Measurements from ENCODE around the gene CYP46A1. TPM values are rescaled to one million over a fixed set of nuclear protein-coding genes. Genes with fewer than 3 reads are reported as not detected.

Gene CYP46A1
- total RNA-seq, 2 experiments from 2014 or later: 0.11 to 0.22 TPM

GRCh38 chr14:99756796-99757195 is 72.7 kb downstream of the CYP46A1 start:
- Histone ChIP-seq H3K9me3 (ENCODE audit: control insufficient read depth in 1 of 2, insufficient read depth in 1 of 2, low read length in 2 of 2) (peaks cover 0 to 8% of the 10 kb centered on the region in 2 experiments), H3K27me3 (ENCODE audit: control insufficient read depth in 1 of 2, insufficient read depth in 2 of 2, low read length in 2 of 2) (peaks cover 32 to 42% of the 10 kb centered on the region in 2 experiments), H3K4me1 (ENCODE audit: insufficient read depth, low read length) (peaks cover 9% of the 10 kb centered on the region), H3K27ac (ENCODE audit: low read depth in 1 of 2, low read length in 2 of 2) (no peak overlapping the region), H3K4me3 (ENCODE audit: low read length) (no peak overlapping the region), H3K36me3 (ENCODE audit: insufficient read depth, low read length) (no peaks in the 10 kb centered on the region)
- H3K9me3 Mint-ChIP-seq: no peaks in the 10 kb centered on the region
- POLR2A ChIA-PET: no interaction called here
- no peaks in the 10 kb centered on the region for H3K36me3 Mint-ChIP-seq (ENCODE audit: low read depth)
- intact Hi-C loops (cut with DNase I, micrococcal nuclease): no loop called here
- no peak for DNase-seq
- peaks cover 11% of the 10 kb centered on the region for H3K4me1 Mint-ChIP-seq (ENCODE audit: low read depth)
- ATAC-seq (ENCODE audit: poor library complexity): no peak
- CTCF ChIA-PET: no interaction called here
- TF ChIP-seq CTCF (IDR thresholded peaks at IDR 0.05): no peak
- H3K27me3 Mint-ChIP-seq: peaks cover 44% of the 10 kb centered on the region
- H3K27ac Mint-ChIP-seq: no peak overlapping the region
- no peak overlapping the region for H3K4me3 Mint-ChIP-seq

- TF ChIP-seq CTCF (IDR thresholded peaks at IDR 0.05): no peak
- no peak overlapping the region for H3K4me3 Mint-ChIP-seq
- intact Hi-C loops (cut with DNase I, micrococcal nuclease): no loop called here
- peaks cover 37% of the 10 kb centered on the region for H3K27me3 Mint-ChIP-seq
- H3K27ac ChIP-seq (ENCODE audit: low read depth in 1 of 2, low read length in 2 of 2): no peak overlapping the region
- peaks cover 25 to 35% of the 10 kb centered on the region in 2 experiments for H3K27me3 ChIP-seq (ENCODE audit: control insufficient read depth in 1 of 2, insufficient read depth in 2 of 2, low read length in 2 of 2)
- H3K36me3 Mint-ChIP-seq (ENCODE audit: low read depth): no peaks in the 10 kb centered on the region
- no peaks in the 10 kb centered on the region for H3K36me3 ChIP-seq (ENCODE audit: insufficient read depth, low read length)
- peaks cover 7% of the 10 kb centered on the region for H3K4me1 ChIP-seq (ENCODE audit: insufficient read depth, low read length)
- ChIA-PET POLR2A (interaction anchor here (0.6 kb wide), 1 partner anchor 761 kb away, joined by 3 read pairs; no protein-coding TSS in a partner anchor), CTCF (no interaction called here)
- peaks cover 0 to 8% of the 10 kb centered on the region in 2 experiments for H3K9me3 ChIP-seq (ENCODE audit: control insufficient read depth in 1 of 2, insufficient read depth in 1 of 2, low read length in 2 of 2)
- no peak overlapping the region for H3K27ac Mint-ChIP-seq
- ATAC-seq (ENCODE audit: poor library complexity) (no peak), DNase-seq (no peak)
- H3K4me1 Mint-ChIP-seq (ENCODE audit: low read depth): peaks cover 7% of the 10 kb centered on the region
- H3K9me3 Mint-ChIP-seq: no peaks in the 10 kb centered on the region
- H3K4me3 ChIP-seq (ENCODE audit: low read length): no peak overlapping the region
Observed at GRCh38 chr14:99757331-99758070, 73.4 kb downstream of the CYP46A1 start.

GRCh38 chr14:99758121-99758821 is 74.2 kb downstream of the CYP46A1 start:
- DNase-seq: no peak
- intact Hi-C loops (cut with DNase I, micrococcal nuclease): no loop called here
- CTCF ChIA-PET: no interaction called here

More at GRCh38 chr14:99758121-99758821, 74.2 kb downstream of the CYP46A1 start:
- H3K27ac Mint-ChIP-seq: no peak overlapping the region
- POLR2A ChIA-PET: interaction anchor here (0.6 kb wide), 1 partner anchor 761 kb away, joined by 3 read pairs; no protein-coding TSS in a partner anchor
- Histone ChIP-seq H3K9me3 (ENCODE audit: control insufficient read depth in 1 of 2, insufficient read depth in 1 of 2, low read length in 2 of 2) (peaks cover 0 to 6% of the 10 kb centered on the region in 2 experiments), H3K27me3 (ENCODE audit: control insufficient read depth in 1 of 2, insufficient read depth in 2 of 2, low read length in 2 of 2) (peaks cover 20 to 31% of the 10 kb centered on the region in 2 experiments), H3K4me1 (ENCODE audit: insufficient read depth, low read length) (peaks cover 1% of the 10 kb centered on the region), H3K36me3 (ENCODE audit: insufficient read depth, low read length) (no peaks in the 10 kb centered on the region), H3K27ac (ENCODE audit: low read depth in 1 of 2, low read length in 2 of 2) (no peak overlapping the region), H3K4me3 (ENCODE audit: low read length) (no peak overlapping the region)
- ATAC-seq (ENCODE audit: poor library complexity): no peak
- no peaks in the 10 kb centered on the region for H3K36me3 Mint-ChIP-seq (ENCODE audit: low read depth)
- H3K9me3 Mint-ChIP-seq: no peaks in the 10 kb centered on the region
- H3K27me3 Mint-ChIP-seq: peaks cover 31% of the 10 kb centered on the region
- peaks cover 6% of the 10 kb centered on the region for H3K4me1 Mint-ChIP-seq (ENCODE audit: low read depth)
- no peak for TF ChIP-seq CTCF (IDR thresholded peaks at IDR 0.05)
- H3K4me3 Mint-ChIP-seq: no peak overlapping the region

Data from CD4-positive, alpha-beta T cell (primary cell).